Neural progenitor cell (in vitro differentiated cells): Measurements from ENCODE around the gene TCF4.

ENCODE experiments used
- EZH2 ChIP-seq: fragments of 200-600 bp; sonication (generic); IDR thresholded peaks from 2 replicates; pipeline ENCODE4 v1.6.1; 2017; ENCODE audit warnings: antibody characterized with exemption, mild to moderate bottlenecking, moderate library complexity
- TF ChIP-seq, protein P1 (sequence below): fragments of 200-600 bp; sonication (generic); IDR thresholded peaks from 2 replicates; pipeline ENCODE4 v1.5.1; 2017; ENCODE audit warnings: antibody characterized with exemption, mild to moderate bottlenecking

DNA sequence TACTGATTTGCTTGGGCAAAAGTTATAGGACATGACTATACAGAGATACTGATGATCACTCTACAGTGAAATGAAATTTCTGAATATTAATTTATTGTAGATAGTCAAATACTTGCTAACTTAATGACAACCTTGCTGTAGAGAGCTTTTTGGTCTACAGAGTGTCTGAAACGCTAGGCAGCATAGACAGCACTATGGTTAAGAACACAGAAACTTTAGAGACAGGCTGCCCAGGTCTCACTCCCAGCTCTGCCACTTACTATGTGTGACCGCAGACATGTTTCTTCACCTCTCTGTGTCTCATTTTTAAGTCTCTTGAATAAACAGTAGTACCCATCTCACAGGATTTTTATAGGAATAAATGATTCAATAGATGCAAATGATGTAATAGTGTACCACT lies 247.0 kb downstream of the TCF4 start:
- TF ChIP-seq, protein P1, sequence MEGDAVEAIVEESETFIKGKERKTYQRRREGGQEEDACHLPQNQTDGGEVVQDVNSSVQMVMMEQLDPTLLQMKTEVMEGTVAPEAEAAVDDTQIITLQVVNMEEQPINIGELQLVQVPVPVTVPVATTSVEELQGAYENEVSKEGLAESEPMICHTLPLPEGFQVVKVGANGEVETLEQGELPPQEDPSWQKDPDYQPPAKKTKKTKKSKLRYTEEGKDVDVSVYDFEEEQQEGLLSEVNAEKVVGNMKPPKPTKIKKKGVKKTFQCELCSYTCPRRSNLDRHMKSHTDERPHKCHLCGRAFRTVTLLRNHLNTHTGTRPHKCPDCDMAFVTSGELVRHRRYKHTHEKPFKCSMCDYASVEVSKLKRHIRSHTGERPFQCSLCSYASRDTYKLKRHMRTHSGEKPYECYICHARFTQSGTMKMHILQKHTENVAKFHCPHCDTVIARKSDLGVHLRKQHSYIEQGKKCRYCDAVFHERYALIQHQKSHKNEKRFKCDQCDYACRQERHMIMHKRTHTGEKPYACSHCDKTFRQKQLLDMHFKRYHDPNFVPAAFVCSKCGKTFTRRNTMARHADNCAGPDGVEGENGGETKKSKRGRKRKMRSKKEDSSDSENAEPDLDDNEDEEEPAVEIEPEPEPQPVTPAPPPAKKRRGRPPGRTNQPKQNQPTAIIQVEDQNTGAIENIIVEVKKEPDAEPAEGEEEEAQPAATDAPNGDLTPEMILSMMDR, result no peak
- TF ChIP-seq EZH2, result no peak
